ENCODE measurements around the gene RAI1. TPM values are rescaled to one million over a fixed set of nuclear protein-coding genes. Genes with fewer than 3 reads are reported as not detected.

RAI1 gene
- total RNA-seq, 1 donor from 2014 or later: 29.2 TPM

DNA sequence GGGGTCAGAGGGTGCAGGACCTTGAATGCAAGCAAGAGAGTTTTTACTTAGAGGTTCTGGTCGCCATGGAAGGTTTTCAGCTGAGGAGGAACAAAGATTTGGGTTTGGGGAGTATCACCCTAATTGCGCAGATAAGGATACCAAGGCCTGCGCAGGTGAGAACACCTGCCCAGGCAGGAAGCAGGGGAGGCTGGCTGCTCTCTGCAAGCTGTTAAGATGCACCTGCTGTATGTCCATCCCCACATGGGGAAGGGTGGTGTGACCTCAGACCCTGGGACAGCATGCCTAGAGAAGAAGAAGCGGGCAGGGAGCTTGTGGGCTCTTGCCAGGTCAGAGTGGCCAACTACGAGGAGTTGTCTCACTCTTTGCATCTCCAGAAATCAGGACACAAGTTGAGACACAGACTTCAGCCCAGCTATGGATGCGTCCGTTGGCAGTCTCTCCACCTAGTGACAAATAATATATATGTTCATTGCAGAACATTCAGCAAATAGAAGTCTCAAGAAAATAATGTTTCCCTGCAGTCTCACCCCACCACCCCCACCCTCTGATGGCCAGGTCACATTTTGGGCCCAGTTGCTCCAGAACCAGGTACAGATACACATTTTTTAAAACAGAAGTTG is 77.8 kb downstream of the RAI1 start:
- intact Hi-C loops (cut with DNase I): no loop called here
- TF ChIP-seq POLR2A (IDR thresholded peaks at IDR 0.05) (no peak), POLR2AphosphoS5 (IDR thresholded peaks at IDR 0.05; ENCODE audit: insufficient read depth in 1 of 2, low read depth in 1 of 2) (no peak)
- TF ChIP-seq, protein P1, sequence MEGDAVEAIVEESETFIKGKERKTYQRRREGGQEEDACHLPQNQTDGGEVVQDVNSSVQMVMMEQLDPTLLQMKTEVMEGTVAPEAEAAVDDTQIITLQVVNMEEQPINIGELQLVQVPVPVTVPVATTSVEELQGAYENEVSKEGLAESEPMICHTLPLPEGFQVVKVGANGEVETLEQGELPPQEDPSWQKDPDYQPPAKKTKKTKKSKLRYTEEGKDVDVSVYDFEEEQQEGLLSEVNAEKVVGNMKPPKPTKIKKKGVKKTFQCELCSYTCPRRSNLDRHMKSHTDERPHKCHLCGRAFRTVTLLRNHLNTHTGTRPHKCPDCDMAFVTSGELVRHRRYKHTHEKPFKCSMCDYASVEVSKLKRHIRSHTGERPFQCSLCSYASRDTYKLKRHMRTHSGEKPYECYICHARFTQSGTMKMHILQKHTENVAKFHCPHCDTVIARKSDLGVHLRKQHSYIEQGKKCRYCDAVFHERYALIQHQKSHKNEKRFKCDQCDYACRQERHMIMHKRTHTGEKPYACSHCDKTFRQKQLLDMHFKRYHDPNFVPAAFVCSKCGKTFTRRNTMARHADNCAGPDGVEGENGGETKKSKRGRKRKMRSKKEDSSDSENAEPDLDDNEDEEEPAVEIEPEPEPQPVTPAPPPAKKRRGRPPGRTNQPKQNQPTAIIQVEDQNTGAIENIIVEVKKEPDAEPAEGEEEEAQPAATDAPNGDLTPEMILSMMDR (IDR thresholded peaks at IDR 0.05): no peak
- Histone ChIP-seq H3K27ac (no peak overlapping the region), H3K9me3 (no peaks in the 10 kb centered on the region), H3K36me3 (no peaks in the 10 kb centered on the region), H3K4me3 (no peak overlapping the region), H3K4me1 (peaks cover 37% of the 10 kb centered on the region), H3K27me3 (no peaks in the 10 kb centered on the region)
- no peak for DNase-seq (ENCODE audit: extremely low spot score in 2 of 2)

DNA sequence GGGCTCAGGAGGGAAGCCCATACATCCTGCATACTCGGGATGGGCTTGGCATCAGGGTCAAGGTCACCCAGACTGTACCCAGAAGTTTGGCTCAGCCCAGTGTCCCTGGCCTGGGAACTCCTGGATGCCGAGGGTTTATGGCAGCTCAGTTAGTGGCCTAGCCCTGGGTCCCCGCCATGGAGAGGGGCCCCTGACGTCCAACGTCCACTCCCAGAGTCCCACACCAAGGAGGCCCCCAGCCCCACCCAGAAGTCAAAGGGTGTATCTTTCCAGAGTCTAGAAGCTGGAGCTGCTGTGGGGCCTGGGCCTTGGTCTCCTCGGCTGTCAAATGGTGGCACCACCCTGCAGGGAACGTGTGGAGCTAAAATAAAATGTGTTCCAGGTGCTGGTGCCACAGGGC is 79.1 kb downstream of the RAI1 start:
- intact Hi-C loops (cut with DNase I): no loop called here
- H3K27ac ChIP-seq: no peak overlapping the region
- TF ChIP-seq POLR2AphosphoS5 (IDR thresholded peaks at IDR 0.05; ENCODE audit: insufficient read depth in 1 of 2, low read depth in 1 of 2) (no peak), POLR2A (IDR thresholded peaks at IDR 0.05) (no peak)
- TF ChIP-seq, protein P1 (IDR thresholded peaks at IDR 0.05): no peak
- H3K36me3 ChIP-seq: no peaks in the 10 kb centered on the region
- no peaks in the 10 kb centered on the region for H3K9me3 ChIP-seq
- no peak for DNase-seq (ENCODE audit: extremely low spot score in 2 of 2)
- no peak overlapping the region for H3K4me3 ChIP-seq
- no peaks in the 10 kb centered on the region for H3K27me3 ChIP-seq
- H3K4me1 ChIP-seq: peaks cover 32% of the 10 kb centered on the region

DNA sequence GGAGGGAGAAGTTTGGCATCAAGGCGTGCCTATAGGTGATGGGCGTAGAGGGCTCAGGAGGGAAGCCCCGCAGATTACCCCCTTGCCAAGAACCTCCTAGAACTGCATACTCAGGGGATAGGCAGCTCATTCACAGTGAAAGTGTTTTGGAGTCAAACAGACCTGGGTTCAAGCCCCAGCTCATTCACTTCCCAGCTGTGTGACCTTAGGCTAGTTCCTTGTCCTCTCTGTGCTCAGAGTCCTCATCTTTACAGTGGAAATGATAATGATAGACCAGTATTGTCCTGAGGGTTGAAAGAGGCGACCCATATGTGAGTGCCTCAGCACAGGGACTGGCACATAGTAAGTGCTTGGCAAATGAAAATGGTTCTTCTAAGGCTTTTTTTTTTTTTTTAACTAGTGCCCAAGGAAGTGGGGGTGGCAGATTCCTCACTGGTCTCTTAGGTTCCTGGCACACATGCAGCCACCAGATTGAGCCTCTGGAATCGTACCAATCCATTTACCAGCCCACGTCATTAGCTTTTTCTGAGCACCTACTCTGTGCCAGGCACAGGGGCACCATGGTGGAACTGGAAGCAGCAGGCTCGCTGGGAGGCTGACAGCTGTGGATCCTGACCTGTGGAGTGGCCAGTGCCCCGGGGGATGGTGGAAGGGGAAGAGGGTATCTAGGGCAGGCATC is 79.8 kb downstream of the RAI1 start:
- DNase-seq (ENCODE audit: extremely low spot score in 2 of 2): no peak
- Histone ChIP-seq H3K36me3 (no peaks in the 10 kb centered on the region), H3K4me3 (no peak overlapping the region), H3K27me3 (no peaks in the 10 kb centered on the region), H3K4me1 (peaks cover 32% of the 10 kb centered on the region), H3K9me3 (no peaks in the 10 kb centered on the region), H3K27ac (no peak overlapping the region)
- intact Hi-C loops (cut with DNase I): no loop called here
- TF ChIP-seq POLR2A (IDR thresholded peaks at IDR 0.05): no peak
- TF ChIP-seq, protein P1 (IDR thresholded peaks at IDR 0.05): no peak
- no peak for TF ChIP-seq POLR2AphosphoS5 (IDR thresholded peaks at IDR 0.05; ENCODE audit: insufficient read depth in 1 of 2, low read depth in 1 of 2)

DNA sequence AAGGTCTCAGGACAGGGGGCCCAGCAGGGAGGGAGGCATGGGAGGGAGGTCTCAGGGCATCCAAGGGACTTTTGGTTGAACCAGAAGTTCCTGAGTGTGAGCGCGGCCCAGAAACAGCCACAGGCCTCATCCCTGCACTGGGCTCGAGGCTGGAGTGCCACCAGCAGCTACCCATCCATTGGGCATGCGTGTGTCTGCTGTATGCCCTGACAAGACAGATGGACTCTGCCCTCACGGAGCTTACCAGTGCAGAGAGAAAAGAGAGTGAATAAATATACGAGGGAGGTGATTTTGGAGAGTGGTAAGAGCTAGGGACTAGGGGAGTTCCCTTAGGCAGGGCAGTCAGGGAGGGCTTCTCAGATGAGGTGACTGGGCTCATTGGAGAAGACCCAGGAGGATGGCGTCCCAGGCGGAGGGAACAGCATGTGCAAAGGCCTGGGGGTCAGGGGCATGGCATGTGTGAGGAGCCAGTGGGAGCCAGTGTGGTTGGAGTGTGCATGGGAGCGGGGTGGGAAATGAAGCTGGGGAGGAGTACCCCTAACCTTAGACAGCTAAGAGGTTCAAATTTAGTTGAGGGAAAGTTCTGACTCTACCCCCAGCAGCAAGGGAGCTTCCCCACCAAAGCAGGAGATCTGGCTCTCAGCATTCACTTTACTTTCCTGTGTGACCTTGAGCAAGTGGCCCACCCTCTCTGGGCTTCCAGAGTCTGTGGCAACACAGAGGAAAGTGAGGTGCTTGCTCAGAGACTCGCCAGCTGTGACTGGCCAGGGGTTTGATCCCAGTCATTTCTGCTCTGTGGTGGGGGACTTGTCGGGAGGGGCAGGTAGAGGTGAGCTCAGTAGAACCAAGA is 80.9 kb downstream of the RAI1 start:
- Histone ChIP-seq H3K4me1 (peaks cover 41% of the 10 kb centered on the region), H3K27ac (no peak overlapping the region), H3K4me3 (no peak overlapping the region), H3K9me3 (no peaks in the 10 kb centered on the region), H3K27me3 (no peaks in the 10 kb centered on the region), H3K36me3 (no peaks in the 10 kb centered on the region)
- intact Hi-C loops (cut with DNase I): no loop called here
- TF ChIP-seq POLR2AphosphoS5 (IDR thresholded peaks at IDR 0.05; ENCODE audit: insufficient read depth in 1 of 2, low read depth in 1 of 2) (no peak), POLR2A (IDR thresholded peaks at IDR 0.05) (no peak)
- TF ChIP-seq, protein P1 (IDR thresholded peaks at IDR 0.05): no peak
- no peak for DNase-seq (ENCODE audit: extremely low spot score in 2 of 2)
